HFFc6 (cell line): Measurements from ENCODE around the gene CCNY. TPM values are rescaled to one million over a fixed set of nuclear protein-coding genes. Genes with fewer than 3 reads are reported as not detected.

ENCODE experiments used
- DNase-seq: peaks from one replicate; pipeline ENCODE4 v3.0.0-alpha.2; 2018
- H3K27ac Mint-ChIP-seq: 2 replicates; pipeline ENCODE4 v1.8.0; 2020; ENCODE audit warnings: mild to moderate bottlenecking, mixed read lengths
- H3K27me3 Mint-ChIP-seq: 2 replicates; pipeline ENCODE4 v1.8.0; 2021; ENCODE audit warnings: mild to moderate bottlenecking, moderate library complexity, mixed read lengths; ENCODE audit not compliant: insufficient read depth
- H3K36me3 Mint-ChIP-seq: 2 replicates; pipeline ENCODE4 v1.8.0; 2021; ENCODE audit warnings: low read depth, mixed read lengths
- H3K4me1 Mint-ChIP-seq: 2 replicates; pipeline ENCODE4 v1.8.0; 2020; ENCODE audit warnings: low read depth, mixed read lengths
- H3K4me3 Mint-ChIP-seq: 2 replicates; pipeline ENCODE4 v1.8.0; 2020; ENCODE audit warnings: mild to moderate bottlenecking, moderate library complexity, mixed read lengths
- H3K9me3 Mint-ChIP-seq: 2 replicates; pipeline ENCODE4 v1.8.0; 2020; ENCODE audit warnings: mild to moderate bottlenecking, mixed read lengths
- CTCF ChIP-seq: fragments of 200-600 bp; sonication (generic); IDR thresholded peaks from 2 replicates; pipeline ENCODE4 v1.5.0; 2021; ENCODE audit warnings: antibody characterized with exemption, mild to moderate bottlenecking
- total RNA-seq, 6 experiments: library from RNA; stranded (reverse); fragmentation: NEBNext Ultra II Directional; extraction: Animal tissue kit (Norgen Biotek cat#: 25700); gene quantifications; 2 replicates in 1 of 6; 3 replicates in 5 of 6; pipeline ENCODE4 v1.2.3, GENCODE V29; 2021

Gene CCNY
- total RNA-seq, 6 experiments from 2014 or later: 60.0 to 76.6 (median 69.9) TPM

GRCh38 chr10:35386594-35387174, 50.4 kb downstream of the CCNY start:
- Mint-ChIP-seq H3K36me3 (peaks cover 20% of the 10 kb centered on the region), H3K27me3 (no peaks in the 10 kb centered on the region; the same call in 1 of the 2 replicates), H3K4me1 (peaks cover 40% of the 10 kb centered on the region), H3K9me3 (peaks cover 19% of the 10 kb centered on the region), H3K27ac (peak overlapping the region; percentile 47; the same call in 1 of the 2 replicates), H3K4me3 (no peak overlapping the region)
- TF ChIP-seq CTCF: no peak
- no peak for DNase-seq

- Mint-ChIP-seq H3K27me3 (no peaks in the 10 kb centered on the region; the same call in 1 of the 2 replicates), H3K27ac (peak overlapping the region; percentile 43; the same call in 1 of the 2 replicates), H3K9me3 (peaks cover 21% of the 10 kb centered on the region), H3K36me3 (peaks cover 23% of the 10 kb centered on the region), H3K4me1 (peaks cover 40% of the 10 kb centered on the region), H3K4me3 (no peak overlapping the region)
- no peak for TF ChIP-seq CTCF
- peak; percentile 39 for DNase-seq
Measured at GRCh38 chr10:35387768-35388167, 51.5 kb downstream of the CCNY start.

- H3K27ac Mint-ChIP-seq: peak overlapping the region; percentile 43; the same call in 1 of the 2 replicates
- H3K9me3 Mint-ChIP-seq: peaks cover 21% of the 10 kb centered on the region
- H3K4me3 Mint-ChIP-seq: no peak overlapping the region
- no peak for TF ChIP-seq CTCF
- peaks cover 40% of the 10 kb centered on the region for H3K4me1 Mint-ChIP-seq
- peaks cover 23% of the 10 kb centered on the region for H3K36me3 Mint-ChIP-seq
- H3K27me3 Mint-ChIP-seq: no peaks in the 10 kb centered on the region; the same call in 1 of the 2 replicates
- DNase-seq: no peak
Measured at GRCh38 chr10:35388197-35388596, 51.9 kb downstream of the CCNY start.

- Mint-ChIP-seq H3K27ac (no peak overlapping the region), H3K36me3 (peaks cover 23% of the 10 kb centered on the region), H3K9me3 (peaks cover 21% of the 10 kb centered on the region), H3K27me3 (no peaks in the 10 kb centered on the region; the same call in 1 of the 2 replicates), H3K4me1 (peaks cover 37% of the 10 kb centered on the region), H3K4me3 (no peak overlapping the region)
- no peak for DNase-seq
- no peak for TF ChIP-seq CTCF
Measured at GRCh38 chr10:35388682-35389081, 52.4 kb downstream of the CCNY start.

GRCh38 chr10:35390161-35390840, 54.0 kb downstream of the CCNY start:
- Mint-ChIP-seq H3K4me3 (no peak overlapping the region), H3K9me3 (peaks cover 21% of the 10 kb centered on the region), H3K27ac (no peak overlapping the region), H3K27me3 (no peaks in the 10 kb centered on the region), H3K4me1 (peaks cover 34% of the 10 kb centered on the region), H3K36me3 (peaks cover 23% of the 10 kb centered on the region)
- no peak for TF ChIP-seq CTCF
- no peak for DNase-seq
